Upper lobe of left lung (tissue), 4 donors: ENCODE data around the gene CENPX.

Experiments
- POLR2A ChIP-seq, 4 donors: fragments of 450-650 bp; IDR thresholded peaks; one replicate each; pipeline ENCODE4 v1.5.1; 2016 to 2017; ENCODE audit warnings: antibody characterized with exemption in 4 of 4, mild to moderate bottlenecking in 2 of 4
- POLR2AphosphoS5 ChIP-seq, 2 donors: sonication (generic); formaldehyde crosslinking; IDR thresholded peaks; one replicate each; pipeline ENCODE4 v1.5.1; 2017; ENCODE audit warnings: antibody characterized with exemption in 2 of 2
- TF ChIP-seq, protein P1 (sequence below), 6 experiments: fragments of 450-650 bp in 4 of 6; fragments of 200-600 bp in 2 of 6; sonication (generic) in 2 of 6; IDR thresholded peaks; one replicate each; pipeline ENCODE4 v1.5.1; 2016 to 2019; ENCODE audit warnings: antibody characterized with exemption in 6 of 6

DNA sequence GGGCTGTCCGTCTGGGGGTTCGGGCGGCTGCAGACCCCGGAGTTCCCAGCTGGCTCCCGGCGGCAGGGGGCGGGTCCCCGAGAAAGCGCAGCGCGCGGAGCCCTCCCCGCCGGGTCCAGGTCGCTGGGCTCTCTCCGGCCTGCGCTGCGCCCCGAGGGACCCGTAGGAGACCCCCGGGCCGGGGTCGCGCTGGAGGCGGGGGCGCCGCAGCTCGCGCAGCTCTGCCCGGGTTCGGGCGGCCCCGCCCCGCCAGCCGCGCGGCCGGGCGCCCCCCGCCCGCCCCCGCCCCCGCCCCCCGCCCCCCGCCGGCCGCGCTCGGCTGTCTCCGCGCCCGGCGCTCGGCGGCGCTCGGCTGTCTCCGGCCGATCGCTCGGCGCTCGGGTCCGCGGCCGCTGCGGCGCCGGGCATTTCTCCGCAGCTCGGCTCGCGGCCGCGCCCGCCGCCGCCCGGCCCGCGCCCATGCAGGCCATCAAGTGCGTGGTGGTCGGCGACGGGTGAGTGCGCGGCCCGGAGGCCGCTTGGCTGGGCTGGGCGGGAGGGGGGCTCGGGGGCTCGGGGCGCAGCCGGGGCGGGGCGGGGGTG lies 8.7 kb upstream of the CENPX start, which contains the start of gene RAC3:
- TF ChIP-seq, protein P1, sequence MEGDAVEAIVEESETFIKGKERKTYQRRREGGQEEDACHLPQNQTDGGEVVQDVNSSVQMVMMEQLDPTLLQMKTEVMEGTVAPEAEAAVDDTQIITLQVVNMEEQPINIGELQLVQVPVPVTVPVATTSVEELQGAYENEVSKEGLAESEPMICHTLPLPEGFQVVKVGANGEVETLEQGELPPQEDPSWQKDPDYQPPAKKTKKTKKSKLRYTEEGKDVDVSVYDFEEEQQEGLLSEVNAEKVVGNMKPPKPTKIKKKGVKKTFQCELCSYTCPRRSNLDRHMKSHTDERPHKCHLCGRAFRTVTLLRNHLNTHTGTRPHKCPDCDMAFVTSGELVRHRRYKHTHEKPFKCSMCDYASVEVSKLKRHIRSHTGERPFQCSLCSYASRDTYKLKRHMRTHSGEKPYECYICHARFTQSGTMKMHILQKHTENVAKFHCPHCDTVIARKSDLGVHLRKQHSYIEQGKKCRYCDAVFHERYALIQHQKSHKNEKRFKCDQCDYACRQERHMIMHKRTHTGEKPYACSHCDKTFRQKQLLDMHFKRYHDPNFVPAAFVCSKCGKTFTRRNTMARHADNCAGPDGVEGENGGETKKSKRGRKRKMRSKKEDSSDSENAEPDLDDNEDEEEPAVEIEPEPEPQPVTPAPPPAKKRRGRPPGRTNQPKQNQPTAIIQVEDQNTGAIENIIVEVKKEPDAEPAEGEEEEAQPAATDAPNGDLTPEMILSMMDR (IDR thresholded peaks at IDR 0.05), result no peak
- TF ChIP-seq POLR2A (IDR thresholded peaks at IDR 0.05), result no peak
- TF ChIP-seq POLR2AphosphoS5 (IDR thresholded peaks at IDR 0.05), result no peak
